Vagina (tissue), 2 donors: ENCODE results near the gene SSNA1.

Experiments used
- CTCF ChIP-seq, 3 experiments: fragments of 450-650 bp in 2 of 3; fragments of 200-600 bp in 1 of 3; sonication (generic) in 1 of 3; IDR thresholded peaks; one replicate each; pipeline ENCODE4 v1.5.1; 2017 to 2019; ENCODE audit warnings: antibody characterized with exemption in 3 of 3, mild to moderate bottlenecking in 2 of 3, moderate library complexity in 2 of 3
- POLR2A ChIP-seq, 2 donors: fragments of 450-650 bp; IDR thresholded peaks; one replicate each; pipeline ENCODE4 v1.6.1; 2017; ENCODE audit warnings: antibody characterized with exemption in 2 of 2, mild to moderate bottlenecking in 2 of 2, moderate library complexity in 2 of 2

- TF ChIP-seq CTCF (IDR thresholded peaks at IDR 0.05) (no peak), POLR2A (IDR thresholded peaks at IDR 0.05) (no peak)
These were observed 30.7 kb upstream of the SSNA1 start for GRCh38 chr9:137157618-137158415.
